ENCODE measurements around the gene DAB2IP. TPM values are rescaled to one million over a fixed set of nuclear protein-coding genes. Genes with fewer than 3 reads are reported as not detected.

DAB2IP gene
- total RNA-seq, 3 donors from 2014 or later, result 109 to 157 (median 111) TPM

GRCh38 chr9:121721058-121721350 is 69.6 kb downstream of the DAB2IP start:
- DNase-seq, result peak in 1 of 3 donors; percentile 34
- no peak overlapping the region for H3K4me3 ChIP-seq
- intact Hi-C loops (cut with DNase I, micrococcal nuclease), result loop anchor here in 1 of 2 donors (10.0 kb wide), 1 partner anchor 1264 kb away; no protein-coding TSS in a partner anchor
- peaks cover 34% of the 10 kb centered on the region for H3K4me1 ChIP-seq (ENCODE audit: low read depth)
- H3K36me3 ChIP-seq (ENCODE audit: low read depth), result peaks cover 4% of the 10 kb centered on the region
- TF ChIP-seq CTCF (IDR thresholded peaks at IDR 0.05), result no peak
- peak; percentile 49 for ATAC-seq
- no peaks in the 10 kb centered on the region for H3K9me3 ChIP-seq

- intact Hi-C loops (cut with DNase I, micrococcal nuclease), result loop anchor here in 1 of 2 donors (10.0 kb wide), 1 partner anchor 1263 kb away; no protein-coding TSS in a partner anchor
- peaks cover 4% of the 10 kb centered on the region for H3K36me3 ChIP-seq (ENCODE audit: low read depth)
- no peaks in the 10 kb centered on the region for H3K9me3 ChIP-seq
- no peak overlapping the region for H3K4me3 ChIP-seq
- peaks cover 34% of the 10 kb centered on the region for H3K4me1 ChIP-seq (ENCODE audit: low read depth)
- ATAC-seq (no peak), DNase-seq (peak; percentile 62 to 71 (median 66))
- TF ChIP-seq CTCF (IDR thresholded peaks at IDR 0.05), result no peak
These were observed 70.3 kb downstream of the DAB2IP start for GRCh38 chr9:121721770-121722169.

- Histone ChIP-seq H3K4me3 (no peak overlapping the region), H3K36me3 (ENCODE audit: low read depth) (peaks cover 3% of the 10 kb centered on the region), H3K9me3 (no peaks in the 10 kb centered on the region), H3K4me1 (ENCODE audit: low read depth) (peaks cover 30% of the 10 kb centered on the region)
- intact Hi-C loops (cut with DNase I, micrococcal nuclease), result loop anchor here in 1 of 2 donors (10.0 kb wide), 1 partner anchor 1260 kb away; no protein-coding TSS in a partner anchor
- no peak for TF ChIP-seq CTCF (IDR thresholded peaks at IDR 0.05)
- DNase-seq (peak; percentile 69 to 82 (median 74)), ATAC-seq (no peak)
These were observed 73.8 kb downstream of the DAB2IP start for GRCh38 chr9:121725008-121725775.

- Histone ChIP-seq H3K36me3 (ENCODE audit: low read depth) (no peaks in the 10 kb centered on the region), H3K4me3 (no peak overlapping the region), H3K9me3 (no peaks in the 10 kb centered on the region), H3K4me1 (ENCODE audit: low read depth) (peaks cover 30% of the 10 kb centered on the region)
- no peak for TF ChIP-seq CTCF (IDR thresholded peaks at IDR 0.05)
- ATAC-seq, result no peak
- intact Hi-C loops (cut with DNase I, micrococcal nuclease), result loop anchor here in 1 of 2 donors (10.0 kb wide), 1 partner anchor 1257 kb away; no protein-coding TSS in a partner anchor
- peak in 2 of 3 donors; percentile 35 to 44 for DNase-seq
These were observed 76.0 kb downstream of the DAB2IP start for GRCh38 chr9:121727295-121728020.

GRCh38 chr9:121728916-121729315 is 77.5 kb downstream of the DAB2IP start:
- intact Hi-C loops (cut with DNase I, micrococcal nuclease), result loop anchor here in 1 of 2 donors (10.0 kb wide), 1 partner anchor 1256 kb away; no protein-coding TSS in a partner anchor
- Histone ChIP-seq H3K4me1 (ENCODE audit: low read depth) (peaks cover 42% of the 10 kb centered on the region), H3K9me3 (no peaks in the 10 kb centered on the region), H3K4me3 (no peak overlapping the region), H3K36me3 (ENCODE audit: low read depth) (no peaks in the 10 kb centered on the region)
- ATAC-seq, result no peak
- DNase-seq, result no peak
- TF ChIP-seq CTCF (IDR thresholded peaks at IDR 0.05), result no peak
